GM23338 (cell line): Measurements from ENCODE around the gene SLC8A1. TPM values are rescaled to one million over a fixed set of nuclear protein-coding genes. Genes with fewer than 3 reads are reported as not detected.

Experiments used
- ATAC-seq: fragments of 200-7000 bp; cut with Tn5 transposase; 3 replicates; pipeline ENCODE4 v1.9.1; 2020
- DNase-seq: peaks from one replicate; pipeline ENCODE4 v3.0.0-alpha.2; 2015; ENCODE audit warnings: low spot score
- H2AFZ ChIP-seq: fragments of 200-600 bp; sonication (generic); 2 replicates; pipeline ENCODE4 v1.8.0; 2016; ENCODE audit warnings: antibody characterized with exemption, mild to moderate bottlenecking, moderate library complexity
- H3F3A ChIP-seq: fragments of 200-600 bp; sonication (generic); replicated peaks from 2 replicates; pipeline ENCODE4 v1.8.0; 2017; ENCODE audit warnings: antibody characterized with exemption, mixed run types, low read depth
- H3K27ac ChIP-seq: fragments of 200-600 bp; sonication (generic); 2 replicates; pipeline ENCODE4 v1.6.1; 2016; ENCODE audit warnings: low read depth
- H3K27me3 ChIP-seq: fragments of 200-600 bp; sonication (generic); 2 replicates; pipeline ENCODE4 v1.8.0; 2016; ENCODE audit warnings: mild to moderate bottlenecking, mixed run types, moderate library complexity; ENCODE audit not compliant: insufficient read depth
- H3K36me3 ChIP-seq: fragments of 200-600 bp; sonication (generic); 2 replicates; pipeline ENCODE4 v1.8.0; 2016; ENCODE audit warnings: mild to moderate bottlenecking; ENCODE audit not compliant: insufficient read depth
- H3K4me1 ChIP-seq: fragments of 200-600 bp; sonication (generic); 2 replicates; pipeline ENCODE4 v1.8.0; 2016; ENCODE audit warnings: mild to moderate bottlenecking, moderate library complexity; ENCODE audit not compliant: insufficient read depth
- H3K4me2 ChIP-seq: fragments of 200-600 bp; sonication (generic); 2 replicates; pipeline ENCODE4 v1.7.1; 2017; ENCODE audit warnings: mixed run types
- H3K4me3 ChIP-seq: fragments of 200-600 bp; sonication (generic); 2 replicates; pipeline ENCODE4 v1.6.1; 2016; ENCODE audit warnings: mixed run types
- H3K79me2 ChIP-seq: fragments of 200-600 bp; sonication (generic); replicated peaks from 2 replicates; pipeline ENCODE4 v1.8.0; 2017; ENCODE audit warnings: mild to moderate bottlenecking; ENCODE audit not compliant: insufficient read depth
- H3K9me2 ChIP-seq: fragments of 200-600 bp; sonication (generic); 2 replicates; pipeline ENCODE4 v1.8.0; 2017; ENCODE audit not compliant: insufficient read depth
- H4K20me1 ChIP-seq: fragments of 200-600 bp; sonication (generic); replicated peaks from 2 replicates; pipeline ENCODE4 v1.8.0; 2017; ENCODE audit warnings: mild to moderate bottlenecking; ENCODE audit not compliant: insufficient read depth
- H3K27ac Mint-ChIP-seq: 2 replicates; pipeline ENCODE4 v1.8.0; 2020; ENCODE audit warnings: inconsistent platforms, mild to moderate bottlenecking, moderate library complexity, mixed read lengths
- H3K27me3 Mint-ChIP-seq: 3 replicates; pipeline ENCODE4 v1.8.0; 2022; ENCODE audit warnings: low read depth, mild to moderate bottlenecking, moderate library complexity, mixed read lengths, inconsistent platforms; ENCODE audit not compliant: insufficient read depth, poor library complexity
- H3K36me3 Mint-ChIP-seq: 3 replicates; pipeline ENCODE4 v1.8.0; 2021; ENCODE audit warnings: low read depth, mild to moderate bottlenecking, inconsistent platforms, moderate library complexity, mixed read lengths
- H3K4me1 Mint-ChIP-seq: 3 replicates; pipeline ENCODE4 v1.8.0; 2020; ENCODE audit warnings: mild to moderate bottlenecking, inconsistent platforms, mixed read lengths
- H3K4me3 Mint-ChIP-seq: 3 replicates; pipeline ENCODE4 v1.8.0; 2021; ENCODE audit warnings: moderate library complexity, mild to moderate bottlenecking, inconsistent platforms, mixed read lengths
- H3K9me3 Mint-ChIP-seq: 3 replicates; pipeline ENCODE4 v1.8.0; 2020; ENCODE audit warnings: moderate library complexity, mild to moderate bottlenecking, inconsistent platforms, mixed read lengths
- CREB1 ChIP-seq: fragments of 250-450 bp; sonication (Bioruptor Pico); IDR thresholded peaks from 2 replicates; pipeline ENCODE4 v1.5.0; 2020; ENCODE audit warnings: low read depth, mild to moderate bottlenecking, moderate library complexity
- CTCF ChIP-seq, 2 experiments: fragments of 200-600 bp in 1 of 2; sonication (generic) in 1 of 2; conservative IDR thresholded peaks; 2 replicates each; pipeline versions ENCODE4 v1.5.1 to v1.6.1; 2016 to 2017; ENCODE audit warnings: antibody characterized with exemption in 2 of 2, low read depth in 2 of 2, mild to moderate bottlenecking in 2 of 2, moderate library complexity in 1 of 2
- ETS1 ChIP-seq: IDR thresholded peaks from 2 replicates; pipeline ENCODE4 v1.6.1; 2016; ENCODE audit warnings: antibody characterized with exemption
- EZH2 ChIP-seq: fragments of 200-600 bp; sonication (generic); IDR thresholded peaks from one replicate; pipeline ENCODE4 v1.8.0; 2017; ENCODE audit warnings: antibody characterized with exemption, mild to moderate bottlenecking, low read depth; ENCODE audit not compliant: unreplicated experiment
- EZH2phosphoT487 ChIP-seq: fragments of 200-600 bp; sonication (generic); IDR thresholded peaks from one replicate; pipeline ENCODE4 v1.8.1; 2018; ENCODE audit warnings: antibody characterized with exemption; ENCODE audit not compliant: unreplicated experiment
- JUNB ChIP-seq: IDR thresholded peaks from one replicate; pipeline ENCODE4 v1.6.1; 2016; ENCODE audit warnings: antibody characterized with exemption; ENCODE audit not compliant: unreplicated experiment
- NANOG ChIP-seq: IDR thresholded peaks from 2 replicates; pipeline ENCODE4 v1.6.1; 2016; ENCODE audit warnings: antibody characterized with exemption, borderline replicate concordance
- POLR2AphosphoS5 ChIP-seq: IDR thresholded peaks from 2 replicates; pipeline ENCODE4 v1.6.1; 2016; ENCODE audit warnings: antibody characterized with exemption, low read depth
- REST ChIP-seq: IDR thresholded peaks from one replicate; pipeline ENCODE4 v1.6.1; 2018; ENCODE audit warnings: antibody characterized with exemption; ENCODE audit not compliant: unreplicated experiment
- STAT1 ChIP-seq: IDR thresholded peaks from one replicate; pipeline ENCODE4 v1.6.1; 2016; ENCODE audit warnings: antibody characterized with exemption; ENCODE audit not compliant: unreplicated experiment
- ZNF114 ChIP-seq: fragments of 250-450 bp; sonication (Bioruptor Pico); IDR thresholded peaks from 2 replicates; pipeline ENCODE4 v1.5.0; 2020; ENCODE audit warnings: mild to moderate bottlenecking, moderate library complexity
- ZNF331 ChIP-seq: fragments of 250-450 bp; sonication (Bioruptor Pico); IDR thresholded peaks from 2 replicates; pipeline ENCODE4 v1.5.0; 2020; ENCODE audit warnings: low read depth, mild to moderate bottlenecking, moderate library complexity
- ZNF462 ChIP-seq: fragments of 250-450 bp; sonication (Bioruptor Pico); IDR thresholded peaks from 2 replicates; pipeline ENCODE4 v1.5.0; 2020; ENCODE audit warnings: mild to moderate bottlenecking, moderate library complexity
- polyA plus RNA-seq: library from polyadenylated mRNA; unstranded; fragments of >200 nt; fragmentation: Nextera tagmentation; extraction: Ambion mirVana; gene quantifications from 2 replicates; pipeline ENCODE4 v1.2.1, GENCODE V29; 2016
- total RNA-seq: library from RNA; depleted of rRNA; stranded (reverse); fragments of >200 nt; shearing (Covaris generic); gene quantifications from 2 replicates; pipeline ENCODE4 v1.2.3, GENCODE V29; 2014

Gene SLC8A1
- total and polyA plus RNA-seq, 2 experiments from 2014 or later, result 2.5 to 3.3 TPM

- H3K27ac ChIP-seq, result no peak overlapping the region
- no peaks in the 10 kb centered on the region for H3K36me3 ChIP-seq
- H2AFZ ChIP-seq, result no peak overlapping the region
- no peaks in the 10 kb centered on the region for H4K20me1 ChIP-seq
- no peaks in the 10 kb centered on the region for H3K27me3 Mint-ChIP-seq
- H3K36me3 Mint-ChIP-seq, result no peaks in the 10 kb centered on the region
- no peak overlapping the region for H3K4me3 ChIP-seq
- no peaks in the 10 kb centered on the region for H3K4me1 ChIP-seq
- DNase-seq (no peak), ATAC-seq (no peak)
- H3K9me2 ChIP-seq, result no peaks in the 10 kb centered on the region
- no peaks in the 10 kb centered on the region for H3K9me3 Mint-ChIP-seq
- TF ChIP-seq ZNF114 (CRISPR knock-in tag) (no peak), ZNF462 (no peak), ETS1 (no peak), EZH2phosphoT487 (no peak), JUNB (no peak), REST (no peak), EZH2 (no peak), NANOG (no peak), STAT1 (no peak), CREB1 (CRISPR knock-in tag) (no peak), CTCF (conservative IDR thresholded peaks at IDR 0.05; ENCODE audit: low read depth in 2 of 2) (no peak), POLR2AphosphoS5 (no peak), ZNF331 (CRISPR knock-in tag) (no peak)
- no peaks in the 10 kb centered on the region for H3K4me1 Mint-ChIP-seq
- H3K4me3 Mint-ChIP-seq, result no peak overlapping the region
- H3K27me3 ChIP-seq, result no peaks in the 10 kb centered on the region
- H3K79me2 ChIP-seq, result no peaks in the 10 kb centered on the region
- no peak overlapping the region for H3K4me2 ChIP-seq
- H3F3A ChIP-seq, result no peaks in the 10 kb centered on the region
- no peak overlapping the region for H3K27ac Mint-ChIP-seq
Observed at GRCh38 chr2:40470822-40471813, 19.2 kb upstream of the SLC8A1 start.
